Neural cell (in vitro differentiated cells): ENCODE measurements around the gene IFT20. TPM values are rescaled to one million over a fixed set of nuclear protein-coding genes. Genes with fewer than 3 reads are reported as not detected.
A peak's percentile ranks its signal among the peaks of the same experiment; 100 is the strongest.

Experiments used
- H2AFZ ChIP-seq: fragments of 200-600, 300-800 bp; sonication (generic), shearing (Covaris generic); 2 replicates; pipeline ENCODE4 v1.6.0; 2014; ENCODE audit warnings: low read depth, mild to moderate bottlenecking, antibody characterized with exemption, low read length, moderate library complexity
- H3F3A ChIP-seq: fragments of 200-600 bp; shearing (Covaris generic); 2 replicates; pipeline ENCODE4 v1.6.1; 2016; ENCODE audit warnings: mild to moderate bottlenecking, moderate library complexity, mixed read lengths, antibody characterized with exemption, low read length; ENCODE audit not compliant: insufficient read depth, poor library complexity, severe bottlenecking
- H3K27ac ChIP-seq: fragments of 200-600, 300-800 bp; sonication (generic), shearing (Covaris generic); 2 replicates; pipeline ENCODE4 v1.5.1; 2014; ENCODE audit warnings: mild to moderate bottlenecking, low read length, moderate library complexity
- H3K27me3 ChIP-seq: fragments of 300-800, 200-600 bp; sonication (generic), shearing (Covaris generic); 2 replicates; pipeline ENCODE4 v1.6.0; 2014; ENCODE audit warnings: mild to moderate bottlenecking, low read depth, low read length, moderate library complexity; ENCODE audit not compliant: insufficient read depth
- H3K36me3 ChIP-seq: fragments of 300-800, 200-600 bp; sonication (generic), shearing (Covaris generic); 2 replicates; pipeline ENCODE4 v1.5.1; 2014; ENCODE audit warnings: mild to moderate bottlenecking, antibody characterized with exemption, low read length, moderate library complexity; ENCODE audit not compliant: insufficient read depth
- H3K4me2 ChIP-seq: fragments of 300-800, 200-600 bp; sonication (generic), shearing (Covaris generic); 2 replicates; pipeline ENCODE4 v1.6.0; 2014; ENCODE audit warnings: mild to moderate bottlenecking, low read length
- H3K4me3 ChIP-seq: fragments of 300-800, 200-600 bp; sonication (generic), shearing (Covaris generic); 2 replicates; pipeline ENCODE4 v1.5.1; 2014; ENCODE audit warnings: mild to moderate bottlenecking, low read length, moderate library complexity
- H3K79me2 ChIP-seq: fragments of 200-600 bp; shearing (Covaris generic); replicated peaks from 2 replicates; pipeline ENCODE4 v1.6.0; 2014; ENCODE audit warnings: mild to moderate bottlenecking, low read length, moderate library complexity; ENCODE audit not compliant: insufficient read depth
- H3K9ac ChIP-seq: fragments of 300-800, 200-600 bp; sonication (generic), shearing (Covaris generic); 2 replicates; pipeline ENCODE4 v1.6.1; 2016; ENCODE audit warnings: mild to moderate bottlenecking, low read length, mixed read lengths
- H3K9me2 ChIP-seq: fragments of 200-600 bp; shearing (Covaris generic); 2 replicates; pipeline ENCODE4 v1.6.1; 2016; ENCODE audit warnings: mild to moderate bottlenecking, low read length, mixed read lengths; ENCODE audit not compliant: insufficient read depth
- H3K9me3 ChIP-seq: fragments of 200-600, 300-800 bp; sonication (generic), shearing (Covaris generic); 2 replicates; pipeline ENCODE4 v1.6.1; 2016; ENCODE audit warnings: mild to moderate bottlenecking, mixed run types, low read length, moderate library complexity, mixed read lengths
- H4K20me1 ChIP-seq: fragments of 200-600 bp; shearing (Covaris generic); 2 replicates; pipeline ENCODE4 v1.6.1; 2016; ENCODE audit warnings: mild to moderate bottlenecking, mixed run types; ENCODE audit not compliant: insufficient read depth
- CTCF ChIP-seq: fragments of 450-650 bp; IDR thresholded peaks from 2 replicates; pipeline ENCODE4 v1.5.1; 2014; ENCODE audit warnings: antibody characterized with exemption, mild to moderate bottlenecking, moderate library complexity; ENCODE audit not compliant: poor library complexity, severe bottlenecking
- EZH2 ChIP-seq: fragments of 200-600, 300-800 bp; shearing (Covaris generic), sonication (generic); IDR thresholded peaks from 2 replicates; pipeline ENCODE4 v1.6.1; 2014; ENCODE audit warnings: antibody characterized with exemption, low read length, borderline replicate concordance, mild to moderate bottlenecking; ENCODE audit not compliant: insufficient read depth, poor library complexity, severe bottlenecking
- POLR2AphosphoS5 ChIP-seq: IDR thresholded peaks from 2 replicates; pipeline ENCODE4 v1.6.1; 2012
- RAD21 ChIP-seq: fragments of 450-650 bp; conservative IDR thresholded peaks from 2 replicates; pipeline ENCODE4 v1.6.1; 2014; ENCODE audit warnings: antibody characterized with exemption, mild to moderate bottlenecking, moderate library complexity
- REST ChIP-seq: IDR thresholded peaks from 2 replicates; pipeline ENCODE4 v1.6.1; 2012; ENCODE audit warnings: borderline replicate concordance
- SMC3 ChIP-seq: fragments of 450-650 bp; conservative IDR thresholded peaks from 2 replicates; pipeline ENCODE4 v1.6.1; 2014; ENCODE audit warnings: antibody characterized with exemption, mild to moderate bottlenecking, moderate library complexity; ENCODE audit not compliant: poor library complexity
- TAF1 ChIP-seq: IDR thresholded peaks from 2 replicates; pipeline ENCODE4 v1.6.1; 2012; ENCODE audit warnings: low read depth
- polyA plus RNA-seq: library from polyadenylated mRNA; depleted of rRNA; stranded (reverse); fragments of >200 nt; gene quantifications from 2 replicates; pipeline ENCODE4 v1.2.3, GENCODE V29; 2014

Gene IFT20
- polyA plus RNA-seq, 1 donor from 2014 or later = 213 TPM

GRCh38 chr17:28333083-28333746, 2.1 kb downstream of the IFT20 start:
- H3K4me3 ChIP-seq = peak overlapping the region; percentile 88
- no peaks in the 10 kb centered on the region for H3K9me3 ChIP-seq
- H3K9me2 ChIP-seq = no peaks in the 10 kb centered on the region
- H3K79me2 ChIP-seq = peaks cover 42% of the 10 kb centered on the region
- H3F3A ChIP-seq = no peaks in the 10 kb centered on the region
- H3K4me2 ChIP-seq = no peak overlapping the region
- no peaks in the 10 kb centered on the region for H3K27me3 ChIP-seq
- no peak overlapping the region for H3K27ac ChIP-seq
- H2AFZ ChIP-seq = no peak overlapping the region
- no peak overlapping the region for H3K9ac ChIP-seq
- H4K20me1 ChIP-seq = no peaks in the 10 kb centered on the region
- no peak for TF ChIP-seq REST
- H3K36me3 ChIP-seq = no peaks in the 10 kb centered on the region

GRCh38 chr17:28331891-28332420, 3.3 kb downstream of the IFT20 start:
- no peaks in the 10 kb centered on the region for H3K27me3 ChIP-seq
- H3K9me3 ChIP-seq = no peaks in the 10 kb centered on the region
- no peak overlapping the region for H3K9ac ChIP-seq
- no peaks in the 10 kb centered on the region for H4K20me1 ChIP-seq
- no peak overlapping the region for H2AFZ ChIP-seq
- H3K9me2 ChIP-seq = no peaks in the 10 kb centered on the region
- no peak overlapping the region for H3K4me3 ChIP-seq
- no peaks in the 10 kb centered on the region for H3F3A ChIP-seq
- no peak overlapping the region for H3K4me2 ChIP-seq
- H3K36me3 ChIP-seq = peaks cover 6% of the 10 kb centered on the region
- H3K27ac ChIP-seq = no peak overlapping the region
- peaks cover 29% of the 10 kb centered on the region for H3K79me2 ChIP-seq
- TF ChIP-seq CTCF (no peak), REST (no peak), POLR2AphosphoS5 (no peak), TAF1 (no peak), EZH2 (no peak), RAD21 (no peak), SMC3 (no peak)
